DOHH2 (cell line): Measurements from ENCODE around the gene TAPT1.

Experiments used
- H3F3A ChIP-seq: fragments of 200-600 bp; sonication (generic), shearing (Covaris generic); 2 replicates; pipeline ENCODE4 v1.6.0; 2016; ENCODE audit warnings: antibody characterized with exemption, mild to moderate bottlenecking; ENCODE audit not compliant: control insufficient read depth, insufficient read depth
- H3K27ac ChIP-seq: fragments of 200-600 bp; sonication (generic); 2 replicates; pipeline ENCODE4 v1.5.1; 2014; ENCODE audit warnings: low read depth, mild to moderate bottlenecking, low read length, moderate library complexity
- H3K27me3 ChIP-seq: fragments of 200-600 bp; sonication (generic); 2 replicates; pipeline ENCODE4 v1.6.1; 2014; ENCODE audit warnings: mild to moderate bottlenecking, low read length, mixed read lengths; ENCODE audit not compliant: control insufficient read depth
- H3K36me3 ChIP-seq: fragments of 200-600 bp; sonication (generic); 2 replicates; pipeline ENCODE4 v1.6.1; 2014; ENCODE audit warnings: mild to moderate bottlenecking, low read length, moderate library complexity, mixed read lengths; ENCODE audit not compliant: control insufficient read depth
- H3K4me1 ChIP-seq: fragments of 200-600 bp; sonication (generic); 2 replicates; pipeline ENCODE4 v1.6.1; 2014; ENCODE audit warnings: mild to moderate bottlenecking, low read length, mixed read lengths; ENCODE audit not compliant: control insufficient read depth
- H3K4me2 ChIP-seq: fragments of 200-600 bp; sonication (generic); 2 replicates; pipeline ENCODE4 v1.6.0; 2014; ENCODE audit warnings: mild to moderate bottlenecking, low read length, moderate library complexity
- H3K4me3 ChIP-seq: fragments of 200-600 bp; sonication (generic); 2 replicates; pipeline ENCODE4 v1.5.1; 2014; ENCODE audit warnings: mild to moderate bottlenecking, low read length, mixed read lengths
- H3K79me2 ChIP-seq: fragments of 200-600 bp; sonication (generic); 2 replicates; pipeline ENCODE4 v1.6.1; 2014; ENCODE audit warnings: mild to moderate bottlenecking, low read length, mixed read lengths; ENCODE audit not compliant: control insufficient read depth
- H3K9me2 ChIP-seq: fragments of 200-600 bp; sonication (generic); replicated peaks from 2 replicates; pipeline ENCODE4 v1.6.1; 2014; ENCODE audit warnings: mild to moderate bottlenecking, low read length, mixed read lengths; ENCODE audit not compliant: control insufficient read depth
- H3K9me3 ChIP-seq: fragments of 200-600 bp; sonication (generic); 2 replicates; pipeline ENCODE4 v1.6.1; 2014; ENCODE audit warnings: antibody characterized with exemption, low read length, mixed read lengths; ENCODE audit not compliant: control insufficient read depth, insufficient read depth
- H4K20me1 ChIP-seq: fragments of 200-600 bp; sonication (generic); 2 replicates; pipeline ENCODE4 v1.6.0; 2014; ENCODE audit warnings: low read depth, mild to moderate bottlenecking, antibody characterized with exemption, low read length, moderate library complexity; ENCODE audit not compliant: control insufficient read depth, insufficient read depth
- EZH2phosphoT487 ChIP-seq: fragments of 200-600 bp; sonication (generic); IDR thresholded peaks from 2 replicates; pipeline ENCODE4 v1.6.1; 2017; ENCODE audit warnings: borderline replicate concordance, mild to moderate bottlenecking, antibody characterized with exemption, low read length, moderate library complexity, mixed read lengths
- TF ChIP-seq, protein P1 (sequence below): fragments of 200-600 bp; sonication (generic); IDR thresholded peaks from one replicate; pipeline ENCODE4 v1.5.1; 2014; ENCODE audit warnings: antibody characterized with exemption, mild to moderate bottlenecking, low read depth, low read length; ENCODE audit not compliant: poor library complexity, severe bottlenecking

TAPT1 gene

DNA sequence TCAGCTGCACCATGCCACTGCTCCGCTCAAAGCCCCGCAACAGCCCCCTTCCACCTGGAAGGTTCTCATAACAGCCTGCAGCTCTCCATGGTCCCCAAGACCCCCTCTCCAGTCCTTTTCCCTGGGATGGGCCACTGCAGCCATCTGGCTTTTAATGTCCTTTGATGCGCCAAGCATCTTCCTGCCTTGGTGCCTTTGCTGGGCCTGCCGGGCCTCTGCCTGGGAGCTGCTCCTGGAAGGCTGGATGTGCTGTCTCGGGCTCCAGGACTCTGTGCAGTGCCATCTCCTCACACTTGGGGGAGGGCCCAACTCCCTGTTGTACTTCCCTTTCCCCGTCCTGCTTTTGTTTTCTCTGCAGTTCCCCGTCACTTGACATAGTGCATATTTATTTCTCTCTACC lies 60.3 kb downstream of the TAPT1 start:
- no peaks in the 10 kb centered on the region for H3K4me1 ChIP-seq
- H3K9me2 ChIP-seq: no peaks in the 10 kb centered on the region
- no peaks in the 10 kb centered on the region for H3K9me3 ChIP-seq
- no peak overlapping the region for H3K4me2 ChIP-seq
- no peaks in the 10 kb centered on the region for H3K79me2 ChIP-seq
- no peaks in the 10 kb centered on the region for H3K27me3 ChIP-seq
- H3K36me3 ChIP-seq: peaks cover 41% of the 10 kb centered on the region
- H3K27ac ChIP-seq: no peak overlapping the region
- no peaks in the 10 kb centered on the region for H3F3A ChIP-seq
- TF ChIP-seq, protein P1, sequence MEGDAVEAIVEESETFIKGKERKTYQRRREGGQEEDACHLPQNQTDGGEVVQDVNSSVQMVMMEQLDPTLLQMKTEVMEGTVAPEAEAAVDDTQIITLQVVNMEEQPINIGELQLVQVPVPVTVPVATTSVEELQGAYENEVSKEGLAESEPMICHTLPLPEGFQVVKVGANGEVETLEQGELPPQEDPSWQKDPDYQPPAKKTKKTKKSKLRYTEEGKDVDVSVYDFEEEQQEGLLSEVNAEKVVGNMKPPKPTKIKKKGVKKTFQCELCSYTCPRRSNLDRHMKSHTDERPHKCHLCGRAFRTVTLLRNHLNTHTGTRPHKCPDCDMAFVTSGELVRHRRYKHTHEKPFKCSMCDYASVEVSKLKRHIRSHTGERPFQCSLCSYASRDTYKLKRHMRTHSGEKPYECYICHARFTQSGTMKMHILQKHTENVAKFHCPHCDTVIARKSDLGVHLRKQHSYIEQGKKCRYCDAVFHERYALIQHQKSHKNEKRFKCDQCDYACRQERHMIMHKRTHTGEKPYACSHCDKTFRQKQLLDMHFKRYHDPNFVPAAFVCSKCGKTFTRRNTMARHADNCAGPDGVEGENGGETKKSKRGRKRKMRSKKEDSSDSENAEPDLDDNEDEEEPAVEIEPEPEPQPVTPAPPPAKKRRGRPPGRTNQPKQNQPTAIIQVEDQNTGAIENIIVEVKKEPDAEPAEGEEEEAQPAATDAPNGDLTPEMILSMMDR: no peak
- no peak for TF ChIP-seq EZH2phosphoT487
- H4K20me1 ChIP-seq: no peaks in the 10 kb centered on the region
- no peak overlapping the region for H3K4me3 ChIP-seq

DNA sequence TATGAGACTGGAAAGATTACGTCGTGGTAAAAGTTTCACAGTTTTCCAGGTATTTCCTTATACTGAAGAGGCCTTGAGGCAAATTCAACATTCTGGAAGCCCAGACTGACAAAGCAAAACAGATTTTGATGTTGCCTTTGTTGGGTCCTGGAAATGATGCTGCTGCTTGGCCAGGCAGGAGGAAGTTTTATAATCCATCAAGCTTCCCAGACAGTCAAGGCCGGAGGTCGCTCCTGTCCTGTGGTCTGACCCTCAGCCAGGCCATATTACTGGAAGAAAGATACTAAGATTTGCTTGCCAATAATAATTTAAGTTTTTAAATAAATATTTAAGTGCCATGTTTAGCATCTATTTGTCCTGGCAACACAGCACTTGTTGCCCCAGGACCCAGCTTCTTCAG lies 63.4 kb downstream of the TAPT1 start:
- Histone ChIP-seq H3K9me3 (no peaks in the 10 kb centered on the region), H3K27me3 (no peaks in the 10 kb centered on the region), H3K79me2 (no peaks in the 10 kb centered on the region), H3K4me2 (no peak overlapping the region), H4K20me1 (no peaks in the 10 kb centered on the region), H3K4me3 (no peak overlapping the region), H3K4me1 (no peaks in the 10 kb centered on the region), H3K27ac (no peak overlapping the region), H3K9me2 (no peaks in the 10 kb centered on the region), H3F3A (no peaks in the 10 kb centered on the region), H3K36me3 (peaks cover 26% of the 10 kb centered on the region)
- TF ChIP-seq, protein P1: no peak
- no peak for TF ChIP-seq EZH2phosphoT487

GRCh38 chr4:16161851-16162408 lies 64.3 kb downstream of the TAPT1 start:
- Histone ChIP-seq H3K4me3 (no peak overlapping the region), H3K9me3 (no peaks in the 10 kb centered on the region)
- TF ChIP-seq EZH2phosphoT487: no peak
- TF ChIP-seq, protein P1: no peak

GRCh38 chr4:16160457-16160856 lies 65.8 kb downstream of the TAPT1 start:
- Histone ChIP-seq H3K36me3 (peaks cover 15% of the 10 kb centered on the region), H3K9me2 (no peaks in the 10 kb centered on the region), H3K9me3 (no peaks in the 10 kb centered on the region), H3F3A (no peaks in the 10 kb centered on the region), H3K4me3 (no peak overlapping the region), H4K20me1 (no peaks in the 10 kb centered on the region), H3K27me3 (no peaks in the 10 kb centered on the region), H3K27ac (no peak overlapping the region), H3K4me1 (no peaks in the 10 kb centered on the region), H3K4me2 (no peak overlapping the region), H3K79me2 (no peaks in the 10 kb centered on the region)
- TF ChIP-seq EZH2phosphoT487: no peak
- TF ChIP-seq, protein P1: no peak

More at GRCh38 chr4:16161851-16162408, 64.3 kb downstream of the TAPT1 start:
- H3F3A ChIP-seq: no peaks in the 10 kb centered on the region
- no peak overlapping the region for H3K27ac ChIP-seq
- H3K36me3 ChIP-seq: peaks cover 26% of the 10 kb centered on the region
- H3K4me2 ChIP-seq: no peak overlapping the region
- no peaks in the 10 kb centered on the region for H3K9me2 ChIP-seq
- no peaks in the 10 kb centered on the region for H3K79me2 ChIP-seq
- H3K27me3 ChIP-seq: no peaks in the 10 kb centered on the region
- no peaks in the 10 kb centered on the region for H4K20me1 ChIP-seq
- H3K4me1 ChIP-seq: no peaks in the 10 kb centered on the region
